IPS DF 6.9 (cell line): Measurements from ENCODE around the gene KL.

Experiments
- DNase-seq: peaks from one replicate; pipeline ENCODE4 v3.0.0-alpha.2; 2013; ENCODE audit warnings: low read depth, low spot score
- H3K27ac ChIP-seq: one replicate; pipeline ENCODE4 v1.5.1; 2013; ENCODE audit warnings: low read length, control low read depth
- H3K27me3 ChIP-seq: 2 replicates; pipeline ENCODE4 v1.6.1; 2013; ENCODE audit warnings: mild to moderate bottlenecking, low read length; ENCODE audit not compliant: control insufficient read depth, insufficient read depth
- H3K36me3 ChIP-seq: 2 replicates; pipeline ENCODE4 v1.6.1; 2013; ENCODE audit warnings: low read length; ENCODE audit not compliant: control insufficient read depth, insufficient read depth
- H3K4me1 ChIP-seq: 2 replicates; pipeline ENCODE4 v1.6.1; 2013; ENCODE audit warnings: low read length; ENCODE audit not compliant: control insufficient read depth, insufficient read depth
- H3K4me3 ChIP-seq: 2 replicates; pipeline ENCODE4 v1.5.1; 2013; ENCODE audit warnings: mild to moderate bottlenecking, low read length
- H3K9me3 ChIP-seq: 2 replicates; pipeline ENCODE4 v1.6.1; 2013; ENCODE audit warnings: low read length, inconsistent platforms; ENCODE audit not compliant: control insufficient read depth, insufficient read depth
- WGBS: extraction: QIAGEN DNeasy Blood & Tissue Kit; methylation state at CpG from one replicate; pipeline ENCODE4 v1.1.7; 2013; ENCODE audit warnings: mixed read lengths, missing lambda C conversion rate; ENCODE audit not compliant: insufficient read length, insufficient coverage; 5-methylcytosine and 5-hydroxymethylcytosine counted together

Gene KL

GRCh38 chr13:33058776-33059327 lies 42.6 kb downstream of the KL start:
- H3K27me3 ChIP-seq = no peaks in the 10 kb centered on the region
- H3K4me1 ChIP-seq = no peaks in the 10 kb centered on the region
- no peak for DNase-seq
- H3K4me3 ChIP-seq = no peak overlapping the region
- no peaks in the 10 kb centered on the region for H3K9me3 ChIP-seq
- no peaks in the 10 kb centered on the region for H3K36me3 ChIP-seq
- H3K27ac ChIP-seq = no peak overlapping the region
- no CpG with 5 or more reads among the region's 3 CpGs for WGBS

DNA sequence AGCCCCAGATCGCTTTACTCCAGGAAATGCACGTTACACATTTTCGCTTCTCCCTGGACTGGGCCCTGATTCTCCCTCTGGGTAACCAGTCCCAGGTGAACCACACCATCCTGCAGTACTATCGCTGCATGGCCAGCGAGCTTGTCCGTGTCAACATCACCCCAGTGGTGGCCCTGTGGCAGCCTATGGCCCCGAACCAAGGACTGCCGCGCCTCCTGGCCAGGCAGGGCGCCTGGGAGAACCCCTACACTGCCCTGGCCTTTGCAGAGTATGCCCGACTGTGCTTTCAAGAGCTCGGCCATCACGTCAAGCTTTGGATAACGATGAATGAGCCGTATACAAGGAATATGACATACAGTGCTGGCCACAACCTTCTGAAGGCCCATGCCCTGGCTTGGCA lies 44.6 kb downstream of the KL start:
- no peak overlapping the region for H3K4me3 ChIP-seq
- no CpG with 5 or more reads among the region's 15 CpGs for WGBS
- H3K27ac ChIP-seq = no peak overlapping the region
- no peaks in the 10 kb centered on the region for H3K36me3 ChIP-seq
- no peaks in the 10 kb centered on the region for H3K4me1 ChIP-seq
- H3K27me3 ChIP-seq = no peaks in the 10 kb centered on the region
- no peaks in the 10 kb centered on the region for H3K9me3 ChIP-seq
- DNase-seq = no peak

DNA sequence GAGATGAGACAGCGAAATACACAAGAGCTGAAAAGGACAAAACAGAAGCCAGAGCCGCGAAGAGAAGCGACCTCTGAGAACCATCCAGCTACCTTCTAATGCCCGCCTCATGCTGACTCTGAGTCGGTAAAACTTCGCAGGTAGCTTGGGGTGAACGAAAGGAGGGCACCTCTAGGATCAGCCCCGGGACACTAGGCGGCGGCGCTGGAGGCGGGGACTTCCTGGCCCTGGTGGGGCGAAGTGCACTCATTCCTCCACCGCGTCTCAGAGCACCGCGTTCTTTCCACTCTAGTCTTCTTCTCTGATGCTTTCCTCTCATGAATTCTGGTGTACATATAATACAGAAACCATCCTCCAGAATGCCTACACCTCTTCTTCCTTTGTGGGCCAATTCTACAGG lies 50.1 kb downstream of the KL start:
- WGBS = no CpG with 5 or more reads among the region's 18 CpGs
- Histone ChIP-seq H3K9me3 (no peaks in the 10 kb centered on the region), H3K4me3 (no peak overlapping the region), H3K36me3 (no peaks in the 10 kb centered on the region), H3K27ac (no peak overlapping the region), H3K4me1 (no peaks in the 10 kb centered on the region), H3K27me3 (no peaks in the 10 kb centered on the region)
- no peak for DNase-seq

GRCh38 chr13:33069365-33069764 lies 53.1 kb downstream of the KL start:
- no peak overlapping the region for H3K4me3 ChIP-seq
- H3K36me3 ChIP-seq = no peaks in the 10 kb centered on the region
- H3K27me3 ChIP-seq = no peaks in the 10 kb centered on the region
- WGBS = no CpG with 5 or more reads among the region's 2 CpGs
- no peaks in the 10 kb centered on the region for H3K9me3 ChIP-seq
- DNase-seq = no peak
- no peak overlapping the region for H3K27ac ChIP-seq
- no peaks in the 10 kb centered on the region for H3K4me1 ChIP-seq

DNA sequence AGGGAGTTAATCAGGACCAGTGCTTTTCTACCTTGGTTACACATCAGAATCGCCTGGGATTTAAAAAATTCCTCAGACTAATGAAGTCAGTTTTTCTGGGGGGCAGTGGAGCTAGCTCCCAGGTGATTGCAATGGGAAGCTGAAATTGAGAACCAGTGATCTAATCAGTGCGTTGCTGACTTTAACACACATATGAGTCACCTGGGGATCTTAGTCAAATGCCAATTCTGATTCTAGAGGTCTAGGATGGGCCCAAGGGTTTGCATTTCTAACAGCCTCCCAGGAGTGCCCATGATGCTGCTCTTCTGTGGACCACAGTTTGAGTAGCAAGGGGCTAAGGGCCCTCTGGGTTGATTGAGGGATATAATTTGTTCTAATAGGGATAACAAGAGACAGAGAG lies 54.5 kb downstream of the KL start:
- H3K36me3 ChIP-seq = no peaks in the 10 kb centered on the region
- no peak for DNase-seq
- no peak overlapping the region for H3K27ac ChIP-seq
- H3K4me1 ChIP-seq = no peaks in the 10 kb centered on the region
- no peaks in the 10 kb centered on the region for H3K27me3 ChIP-seq
- H3K9me3 ChIP-seq = no peaks in the 10 kb centered on the region
- H3K4me3 ChIP-seq = no peak overlapping the region
- WGBS = no CpG with 5 or more reads among the region's 2 CpGs

DNA sequence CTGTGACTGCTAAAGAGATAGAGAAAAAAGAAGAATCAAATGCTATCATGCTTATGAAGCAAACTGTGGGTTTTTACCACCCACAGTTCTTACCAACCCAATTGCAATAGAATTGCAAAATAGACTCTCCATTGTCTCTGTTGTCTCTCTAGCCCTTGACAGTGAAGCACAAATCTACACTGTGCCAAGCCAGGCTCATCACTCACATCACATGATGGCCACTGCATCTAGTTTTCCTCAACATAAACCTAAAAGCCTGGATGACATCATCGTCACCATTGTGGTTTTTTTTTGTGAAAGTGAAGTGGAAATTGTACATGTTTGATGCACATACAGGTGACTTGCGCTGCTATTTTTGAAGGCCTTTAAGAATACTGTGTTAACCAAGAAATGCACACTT lies 56.1 kb downstream of the KL start:
- no peaks in the 10 kb centered on the region for H3K9me3 ChIP-seq
- H3K36me3 ChIP-seq = no peaks in the 10 kb centered on the region
- H3K27me3 ChIP-seq = no peaks in the 10 kb centered on the region
- no CpG with 5 or more reads among the region's 2 CpGs for WGBS
- no peak overlapping the region for H3K4me3 ChIP-seq
- no peak overlapping the region for H3K27ac ChIP-seq
- DNase-seq = no peak
- H3K4me1 ChIP-seq = no peaks in the 10 kb centered on the region

DNA sequence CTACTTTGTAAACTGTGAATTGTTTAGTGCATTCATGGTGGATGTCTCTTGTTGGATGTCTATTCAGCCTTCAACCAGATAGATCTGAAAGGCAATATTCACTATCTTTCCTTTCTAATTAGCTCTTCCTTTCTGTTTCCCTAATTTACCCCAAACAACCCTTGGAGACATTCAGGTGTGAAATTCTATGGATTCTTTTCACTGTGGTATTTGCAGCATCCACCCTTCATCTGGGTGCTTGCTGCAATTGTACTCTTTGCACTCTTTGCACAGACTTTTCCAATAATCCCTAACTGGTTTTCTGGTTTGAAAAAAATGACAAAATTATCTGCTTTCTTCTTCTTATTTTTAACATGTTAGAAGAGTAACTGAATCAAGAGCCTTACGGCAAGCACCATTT lies 56.5 kb downstream of the KL start:
- H3K4me3 ChIP-seq = no peak overlapping the region
- H3K9me3 ChIP-seq = no peaks in the 10 kb centered on the region
- H3K27ac ChIP-seq = no peak overlapping the region
- H3K27me3 ChIP-seq = no peaks in the 10 kb centered on the region
- DNase-seq = no peak
- H3K4me1 ChIP-seq = no peaks in the 10 kb centered on the region
- H3K36me3 ChIP-seq = no peaks in the 10 kb centered on the region
- no CpG with 5 or more reads among the region's 1 CpG for WGBS

GRCh38 chr13:33073338-33073737 lies 57.1 kb downstream of the KL start:
- Histone ChIP-seq H3K9me3 (no peaks in the 10 kb centered on the region), H3K36me3 (no peaks in the 10 kb centered on the region), H3K4me1 (no peaks in the 10 kb centered on the region), H3K27me3 (no peaks in the 10 kb centered on the region), H3K4me3 (no peak overlapping the region), H3K27ac (no peak overlapping the region)
- DNase-seq = no peak
- no CpG with 5 or more reads among the region's 3 CpGs for WGBS

GRCh38 chr13:33076001-33076992 lies 60.1 kb downstream of the KL start:
- no peaks in the 10 kb centered on the region for H3K27me3 ChIP-seq
- no peaks in the 10 kb centered on the region for H3K36me3 ChIP-seq
- no peak overlapping the region for H3K27ac ChIP-seq
- H3K4me3 ChIP-seq = no peak overlapping the region
- no peaks in the 10 kb centered on the region for H3K4me1 ChIP-seq
- no peak for DNase-seq
- no peaks in the 10 kb centered on the region for H3K9me3 ChIP-seq
- WGBS = no CpG with 5 or more reads among the region's 10 CpGs

DNA sequence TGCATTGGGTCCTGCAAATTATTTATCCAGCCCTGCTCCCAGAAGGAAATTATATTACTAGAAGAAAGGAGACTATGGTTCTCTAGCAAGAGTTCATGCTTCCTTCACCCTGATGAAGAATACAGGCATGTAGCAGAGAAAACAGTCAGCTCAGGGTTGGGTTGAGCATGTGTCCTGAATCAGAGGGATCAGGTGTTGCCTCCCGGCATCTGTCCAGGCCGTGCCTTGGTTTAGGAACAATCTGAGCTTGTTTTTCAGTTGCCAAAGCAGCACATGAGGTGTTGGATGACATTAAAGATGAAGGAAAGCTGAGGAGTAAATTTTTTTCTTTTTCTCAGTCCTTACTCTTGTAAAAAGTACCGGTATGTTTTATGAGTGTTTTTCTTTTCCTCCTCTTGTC lies 62.0 kb downstream of the KL start:
- WGBS = no CpG with 5 or more reads among the region's 3 CpGs

GRCh38 chr13:33079960-33080359 lies 63.7 kb downstream of the KL start:
- Histone ChIP-seq H3K4me1 (no peaks in the 10 kb centered on the region), H3K9me3 (no peaks in the 10 kb centered on the region), H3K4me3 (no peak overlapping the region), H3K27ac (no peak overlapping the region), H3K27me3 (no peaks in the 10 kb centered on the region), H3K36me3 (no peaks in the 10 kb centered on the region)
- no CpG with 5 or more reads among the region's 2 CpGs for WGBS
- DNase-seq = no peak

More for the DNA sequence above, 62.0 kb downstream of the KL start:
- H3K9me3 ChIP-seq = no peaks in the 10 kb centered on the region
- H3K27me3 ChIP-seq = no peaks in the 10 kb centered on the region
- no peaks in the 10 kb centered on the region for H3K36me3 ChIP-seq
- no peak overlapping the region for H3K27ac ChIP-seq
- H3K4me3 ChIP-seq = no peak overlapping the region
- no peaks in the 10 kb centered on the region for H3K4me1 ChIP-seq
- no peak for DNase-seq
